HG03565 (cell line): Measurements from ENCODE around the gene DEFB123.

ENCODE experiments used
- ATAC-seq: cut with Tn5 transposase; IDR thresholded peaks from one replicate; pipeline ENCODE4 v1.9.1; 2021; ENCODE audit warnings: mild to moderate bottlenecking, moderate library complexity; ENCODE audit not compliant: unreplicated experiment

Gene DEFB123

DNA sequence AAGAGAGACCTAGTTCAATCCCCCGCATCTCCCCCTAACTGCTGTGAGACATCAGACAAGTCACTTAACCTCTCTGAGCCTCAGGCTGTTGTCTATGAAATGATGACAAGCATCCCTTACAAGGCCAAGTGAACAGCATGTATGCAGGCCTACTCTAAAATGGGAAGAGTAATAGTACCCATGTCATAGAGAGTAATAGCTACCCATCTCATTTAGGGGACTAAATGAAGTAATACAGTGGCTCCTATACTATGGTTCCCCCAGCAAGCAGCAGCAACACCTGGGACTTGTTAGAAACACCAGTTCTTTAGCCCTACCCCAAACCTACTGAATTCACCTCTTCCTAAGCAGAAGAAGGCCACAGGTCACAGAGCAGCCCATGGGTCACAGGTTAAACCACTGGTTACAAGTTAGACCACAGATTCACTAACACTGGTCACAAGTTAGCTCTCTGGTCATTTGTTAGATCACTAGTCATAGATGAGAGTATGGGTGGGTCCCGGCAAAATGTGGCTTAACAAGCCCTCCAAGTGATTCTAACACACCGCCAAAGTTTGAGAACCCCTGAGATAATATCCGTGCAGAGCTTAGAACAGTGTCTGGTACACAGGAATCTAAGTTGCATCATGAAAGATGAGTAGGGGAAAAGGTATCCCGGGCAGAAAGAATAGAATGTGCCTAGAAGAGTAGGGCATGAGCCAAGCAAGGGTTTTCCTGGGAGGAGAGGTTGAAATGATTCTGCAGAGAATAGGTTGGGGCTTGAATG, 33.1 kb downstream of the DEFB123 start:
- peak; percentile 25 for ATAC-seq

DNA sequence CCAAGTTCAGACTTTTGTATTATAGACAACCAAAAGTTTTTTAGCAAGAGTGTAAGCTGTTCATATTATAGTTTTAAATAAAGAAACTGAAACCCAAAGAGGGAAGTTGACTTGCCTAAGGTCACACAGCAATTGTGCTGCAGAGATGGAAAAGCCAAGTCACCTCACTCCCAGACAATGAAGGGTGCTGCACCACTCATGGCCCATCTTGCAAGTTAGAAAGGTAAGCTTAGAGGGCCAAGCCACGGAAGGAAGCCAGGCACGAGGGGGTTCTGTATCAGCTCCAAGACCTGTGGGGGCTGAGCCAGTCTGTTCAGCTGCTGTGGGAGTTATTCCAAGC, 33.6 kb downstream of the DEFB123 start:
- ATAC-seq = peak; percentile 69

GRCh38 chr20:31474758-31475427, 34.5 kb downstream of the DEFB123 start, which contains the start of the genes DEFB124 and REM1:
TSS of gene DEFB124 (minus strand) at chr20:31475127. CDS start at chr20:31473013, 2,114 bp downstream.
TSS of gene REM1 (plus strand) at chr20:31475288. CDS start at chr20:31476446, 1,158 bp downstream.
- ATAC-seq = no peak

DNA sequence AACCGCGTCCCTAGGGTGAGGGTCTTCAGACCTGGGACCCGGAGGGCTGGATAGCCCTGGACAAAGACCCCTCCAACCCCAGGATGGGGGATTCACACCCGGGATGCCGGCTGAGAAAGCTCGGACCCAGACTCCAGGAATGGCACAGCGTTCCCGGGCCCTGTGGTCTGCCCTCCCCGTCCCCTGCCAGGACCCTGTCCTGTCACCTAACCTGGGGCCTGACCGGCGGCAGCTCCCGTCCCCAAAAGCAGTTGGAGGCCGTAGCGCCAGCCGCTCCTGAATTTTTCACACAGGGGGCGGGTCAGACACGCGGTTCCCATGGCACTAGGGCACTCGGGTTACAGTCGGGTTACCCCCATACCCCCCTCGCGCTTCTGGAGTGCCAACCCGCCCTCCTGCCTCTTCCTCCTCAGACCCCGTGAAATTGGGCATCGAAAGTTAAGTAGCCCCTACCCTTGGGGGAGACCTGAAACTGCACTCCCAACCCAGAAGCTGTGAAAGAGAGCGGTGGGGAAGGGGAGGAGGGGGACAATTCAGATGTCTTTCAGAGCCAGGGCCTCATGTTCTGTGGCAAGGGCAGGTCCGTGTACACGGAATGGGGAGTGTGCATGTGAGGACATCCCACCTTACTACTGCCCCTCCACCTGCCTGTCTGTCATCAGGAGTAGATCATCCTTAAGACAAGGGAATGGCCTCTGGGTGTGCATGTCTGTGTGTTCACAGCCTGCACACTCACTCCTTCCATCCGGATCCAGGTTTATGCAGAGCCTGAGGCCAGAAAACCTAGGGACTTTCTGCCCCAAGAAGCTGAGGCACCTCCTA, 35.3 kb downstream of the DEFB123 start:
- no peak for ATAC-seq

- no peak for ATAC-seq
Measured at GRCh38 chr20:31476294-31476585, 35.8 kb downstream of the DEFB123 start.

DNA sequence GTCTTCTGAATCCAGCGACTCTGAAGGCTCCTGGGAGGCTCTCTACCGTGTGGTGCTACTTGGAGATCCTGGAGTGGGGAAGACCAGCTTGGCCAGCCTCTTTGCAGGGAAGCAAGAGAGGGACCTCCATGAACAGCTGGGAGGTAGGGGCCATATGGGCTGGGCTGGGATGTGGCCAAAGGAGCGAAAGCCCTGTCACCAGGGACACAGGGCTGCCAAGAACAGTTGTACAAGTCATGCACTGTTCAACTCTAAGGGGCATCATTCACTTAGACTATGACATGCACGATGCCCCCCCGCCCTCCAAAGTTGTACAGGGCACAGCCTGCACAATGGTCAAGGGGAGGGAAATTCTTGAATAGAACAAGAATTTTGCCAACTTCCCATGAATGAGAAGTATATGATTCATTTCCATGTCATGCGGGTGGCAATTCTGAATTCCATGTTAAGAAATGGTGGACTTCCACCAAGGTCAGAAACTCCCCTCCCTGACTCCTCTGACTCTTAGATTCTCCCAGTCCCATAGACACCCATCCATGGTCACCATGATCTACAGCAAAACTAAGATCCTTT, 36.3 kb downstream of the DEFB123 start:
- ATAC-seq = no peak

DNA sequence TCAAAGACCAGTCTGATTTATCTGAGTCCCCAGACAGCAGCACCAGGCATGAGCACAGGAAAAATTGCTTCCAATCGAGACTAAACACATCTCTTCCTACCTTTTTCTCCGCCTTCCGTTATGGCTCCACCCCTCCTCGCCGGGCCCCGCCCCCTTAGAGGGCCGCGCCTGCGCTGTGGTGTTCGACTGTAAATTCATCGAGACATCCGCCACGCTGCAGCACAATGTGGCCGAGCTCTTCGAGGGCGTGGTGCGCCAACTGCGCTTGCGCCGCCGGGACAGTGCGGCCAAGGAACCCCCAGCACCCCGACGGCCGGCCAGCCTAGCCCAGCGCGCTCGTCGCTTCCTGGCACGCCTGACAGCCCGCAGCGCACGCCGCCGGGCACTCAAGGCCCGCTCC, 43.6 kb downstream of the DEFB123 start:
- ATAC-seq = no peak

GRCh38 chr20:31485450-31486339, 45.3 kb downstream of the DEFB123 start:
- no peak for ATAC-seq

DNA sequence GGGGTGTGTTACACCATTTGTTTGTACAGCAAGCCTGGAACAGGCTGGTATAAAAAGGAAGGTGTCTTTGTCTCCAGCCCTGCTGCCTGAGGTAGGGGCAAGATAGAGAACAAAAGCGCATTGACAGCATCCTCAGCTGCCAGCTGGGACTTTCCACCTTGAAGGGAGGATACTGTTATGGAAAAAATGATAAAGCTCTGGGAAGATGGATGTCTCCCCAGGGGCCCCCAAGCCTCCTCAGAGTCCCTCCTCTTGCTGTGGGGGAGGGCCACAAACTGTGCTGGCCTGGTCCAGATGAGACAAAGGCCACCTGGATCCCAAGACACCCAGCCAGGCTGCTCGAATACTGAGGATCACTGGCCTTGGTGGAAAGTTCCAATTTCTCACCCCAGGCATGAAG, 47.7 kb downstream of the DEFB123 start:
- ATAC-seq = no peak

DNA sequence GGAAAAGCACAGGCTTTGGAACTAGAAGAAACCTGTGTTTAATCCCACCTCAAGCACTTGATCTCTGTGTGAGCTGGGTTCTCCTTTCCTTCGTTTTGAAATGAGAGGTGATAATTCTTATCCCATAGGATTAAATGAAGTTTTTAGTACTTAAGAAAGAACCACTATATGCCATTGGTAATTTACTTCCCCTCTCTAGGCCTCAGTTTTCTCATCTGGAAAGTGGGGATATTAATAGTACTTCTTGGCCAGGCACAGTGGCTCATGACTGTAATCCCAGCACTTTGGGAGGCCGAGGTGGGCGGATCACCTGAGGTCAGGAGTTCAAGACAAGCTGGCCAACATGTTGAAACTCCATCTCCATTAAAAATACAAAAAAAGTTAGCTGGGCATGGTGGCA, 48.7 kb downstream of the DEFB123 start:
- no peak for ATAC-seq

DNA sequence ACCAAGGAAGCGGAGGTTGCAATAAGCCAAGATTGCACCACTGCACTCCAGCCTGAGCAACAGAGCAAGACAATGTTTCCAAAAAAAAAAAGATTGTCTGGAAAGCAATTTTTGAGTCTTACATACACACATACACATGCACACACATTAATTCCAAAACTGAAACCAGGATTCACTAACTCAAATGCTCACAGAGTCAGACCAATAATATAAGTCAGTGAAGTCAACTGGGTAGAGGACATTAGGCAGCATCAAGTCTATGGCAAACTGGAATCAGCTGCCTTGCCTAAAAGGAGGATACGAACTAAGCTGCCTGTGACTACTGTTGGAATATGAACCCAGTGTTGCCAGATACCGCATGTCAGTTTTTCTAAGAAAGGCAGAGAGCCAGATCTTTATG, 50.3 kb downstream of the DEFB123 start:
- ATAC-seq = no peak

DNA sequence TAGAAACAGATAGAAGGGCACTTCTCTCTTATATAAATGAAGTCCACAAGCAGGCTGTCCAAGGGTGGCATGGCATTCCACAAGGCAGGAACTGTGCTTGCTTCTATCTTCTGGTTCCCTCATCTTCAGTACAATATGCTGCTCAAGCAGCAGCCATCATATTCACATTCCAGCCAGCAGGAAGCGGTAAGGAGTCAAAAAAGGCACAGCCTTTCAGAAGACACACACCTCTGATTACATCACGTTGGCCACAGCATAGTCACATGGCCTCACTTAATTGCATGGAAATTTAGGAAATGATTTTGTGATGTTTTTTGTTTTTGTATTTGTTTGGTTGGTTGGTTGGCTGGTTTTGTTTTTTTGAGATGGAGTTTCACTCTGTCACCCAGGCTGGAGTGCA, 53.7 kb downstream of the DEFB123 start:
- ATAC-seq = no peak

DNA sequence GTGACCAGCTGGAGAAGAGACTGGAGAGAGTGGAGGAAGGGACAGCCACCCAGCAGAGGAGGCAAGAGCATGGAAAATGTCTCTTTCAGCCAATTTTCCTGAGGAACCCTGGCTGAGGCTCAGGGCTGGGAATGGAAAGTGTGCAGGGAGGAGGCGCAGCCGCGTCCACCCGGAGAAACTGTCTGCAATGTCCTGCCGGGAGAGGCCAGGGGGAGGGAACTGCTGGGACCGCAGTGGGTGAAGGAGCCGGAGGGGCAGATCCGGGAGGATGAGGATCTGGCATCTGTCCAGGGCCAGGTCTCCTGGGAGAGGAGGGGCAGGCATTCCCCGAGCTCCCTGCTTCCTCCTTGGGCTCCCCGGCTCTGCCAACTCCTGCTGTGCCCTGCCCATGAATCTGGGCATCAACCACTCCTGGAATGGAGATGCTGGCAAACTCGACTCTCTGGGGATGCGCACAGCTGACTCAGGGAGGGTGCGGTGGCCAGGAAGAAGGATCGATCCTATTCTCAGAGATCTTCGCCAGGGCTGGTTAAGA, 56.4 kb downstream of the DEFB123 start:
- no peak for ATAC-seq

DNA sequence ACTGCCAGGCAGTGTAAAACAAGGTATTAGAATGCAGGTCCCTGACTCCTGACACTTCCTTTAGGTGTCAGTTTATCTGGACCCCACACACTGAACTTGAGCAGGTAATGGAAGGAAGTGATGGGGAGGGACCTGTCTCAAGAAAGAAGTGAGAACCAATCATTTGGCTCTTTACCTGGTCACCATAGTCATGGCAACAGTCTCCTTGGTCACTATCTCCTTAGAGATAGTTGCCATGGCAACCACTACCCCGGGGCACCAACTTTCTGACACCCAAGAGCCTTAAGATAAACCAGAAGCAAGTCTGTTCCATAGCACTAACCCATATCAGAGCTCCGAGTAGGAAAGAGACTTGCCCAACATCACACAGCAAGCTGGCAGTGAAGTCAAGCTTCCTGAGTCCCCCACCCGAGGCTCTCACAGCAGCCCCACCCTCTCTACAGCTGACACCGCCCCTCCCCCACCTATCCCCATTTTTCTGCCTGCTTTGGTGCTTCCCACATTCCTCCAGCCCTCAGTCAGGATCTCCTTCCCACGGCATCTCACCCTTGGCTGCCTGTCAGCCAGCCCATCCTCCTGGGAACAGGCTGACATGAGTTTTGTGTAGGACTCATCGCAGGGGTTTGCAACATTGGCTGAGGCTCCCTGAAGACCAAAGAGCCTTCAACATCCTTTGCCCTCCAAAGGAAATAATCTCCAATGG, 57.6 kb downstream of the DEFB123 start:
- ATAC-seq = no peak
